A673 (cell line): Measurements from ENCODE around the gene PHKG1. TPM values are rescaled to one million over a fixed set of nuclear protein-coding genes. Genes with fewer than 3 reads are reported as not detected.
"Not testable (repeated sequence)": the region's sequence is repeated elsewhere in the genome, so short reads cannot be mapped to it uniquely, and the experiment has no call there.

Experiments
- BruUV-seq: library from RNA; stranded (reverse); fragments of 400-500 nt; replicated peaks from 2 replicates; lab custom pipeline; 2021; lab: Mats Ljungman, UMichigan
- CTCF ChIA-PET: fragments of 300-600 bp; sonication (Branson Sonifier 250); formaldehyde crosslinking; loops from one replicate; lab custom pipeline; 2022; ENCODE audit warnings: antibody characterized with exemption; lab: Charles Lee
- POLR2A ChIA-PET: fragments of 300-600 bp; sonication (Branson Sonifier 250); formaldehyde crosslinking; loops from one replicate; lab custom pipeline; 2022; ENCODE audit warnings: antibody characterized with exemption; ENCODE audit not compliant: low non-redundant PET; lab: Charles Lee
- DNase-seq: peaks from one replicate; pipeline ENCODE4 v3.0.0-alpha.2; 2015; ENCODE audit warnings: low spot score
- H3K27ac ChIP-seq: fragments of 200-600 bp; sonication (generic); 2 replicates; pipeline ENCODE4 v1.5.1; 2016; ENCODE audit warnings: mixed run types, low read depth, mild to moderate bottlenecking, mixed read lengths, antibody characterized with exemption, low read length; ENCODE audit not compliant: poor library complexity, severe bottlenecking
- H3K27me3 ChIP-seq: fragments of 200-600 bp; sonication (generic); replicated peaks from 2 replicates; pipeline ENCODE4 v1.6.1; 2017; ENCODE audit warnings: mixed run types, low read depth, mild to moderate bottlenecking, mixed read lengths, antibody characterized with exemption, low read length; ENCODE audit not compliant: insufficient read depth, poor library complexity
- H3K36me3 ChIP-seq: fragments of 200-600 bp; sonication (generic); 2 replicates; pipeline ENCODE4 v1.6.1; 2016; ENCODE audit warnings: mixed run types, mild to moderate bottlenecking, mixed read lengths, antibody characterized with exemption, low read length; ENCODE audit not compliant: insufficient read depth, poor library complexity, severe bottlenecking
- H3K4me1 ChIP-seq: fragments of 200-600 bp; sonication (generic); 2 replicates; pipeline ENCODE4 v1.6.1; 2017; ENCODE audit warnings: mixed run types, mild to moderate bottlenecking, mixed read lengths, antibody characterized with exemption, low read length; ENCODE audit not compliant: insufficient read depth, poor library complexity, severe bottlenecking
- H3K4me3 ChIP-seq: fragments of 200-600 bp; sonication (generic); 2 replicates; pipeline ENCODE4 v1.5.1; 2016; ENCODE audit warnings: low read depth, mixed run types, mild to moderate bottlenecking, mixed read lengths, low read length; ENCODE audit not compliant: poor library complexity, severe bottlenecking
- H3K9me3 ChIP-seq: fragments of 200-600 bp; sonication (generic); 2 replicates; pipeline ENCODE4 v1.6.1; 2016; ENCODE audit warnings: mixed run types, low read depth, mild to moderate bottlenecking, mixed read lengths, antibody characterized with exemption, low read length; ENCODE audit not compliant: poor library complexity, severe bottlenecking
- EZH2 ChIP-seq: fragments of 200-600 bp; sonication (generic); IDR thresholded peaks from 2 replicates; pipeline ENCODE4 v1.6.1; 2017; ENCODE audit warnings: borderline replicate concordance, low read depth, mild to moderate bottlenecking, mixed read lengths, antibody characterized with exemption, low read length; ENCODE audit not compliant: poor library complexity, severe bottlenecking
- intact Hi-C: fragments of 100-400 bp; cut with micrococcal nuclease; formaldehyde crosslinking; loops from one replicate; pipeline ENCODE4 v1.10.0; 2022; ENCODE audit not compliant: unreplicated experiment
- total RNA-seq: library from RNA; stranded (reverse); gene quantifications from 2 replicates; pipeline ENCODE4 v1.2.3, GENCODE V29; 2021
- TF ChIP-seq, protein P1 (sequence below): fragments of 300-800, 200-600 bp; sonication (generic); conservative IDR thresholded peaks from 2 replicates; pipeline ENCODE4 v1.5.1; 2017; ENCODE audit warnings: low read depth, mild to moderate bottlenecking, antibody characterized with exemption, low read length, moderate library complexity, mixed read lengths

Gene PHKG1
- total RNA-seq, 1 experiment from 2014 or later, result 2.0 TPM

DNA sequence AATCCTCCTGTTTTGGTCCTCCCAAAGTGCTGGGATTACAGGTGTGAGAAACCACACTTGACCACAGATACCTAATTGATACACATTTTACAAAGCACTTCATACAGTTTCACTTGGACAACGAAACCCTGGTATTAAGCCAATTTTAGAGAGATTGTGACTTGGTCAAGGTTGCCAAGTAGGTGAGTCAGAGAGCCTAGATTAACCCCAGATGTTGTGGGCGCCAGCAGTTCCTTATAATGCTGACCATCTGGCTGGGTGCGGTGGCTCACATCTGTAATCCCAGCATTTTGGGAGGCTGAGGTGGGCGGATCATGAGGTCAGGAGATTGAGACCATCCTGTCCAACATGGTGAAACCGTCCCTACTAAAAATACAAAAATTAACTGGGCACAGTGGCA, 4.9 kb upstream of the PHKG1 start:
- intact Hi-C loops, result no loop called here
- H3K9me3 ChIP-seq, result no peaks in the 10 kb centered on the region
- no peak for DNase-seq
- no peak overlapping the region for H3K4me3 ChIP-seq
- no peaks in the 10 kb centered on the region for H3K27me3 ChIP-seq
- ChIA-PET CTCF (no interaction called here), POLR2A (no interaction called here)
- no TSS peak for BruUV-seq
- H3K4me1 ChIP-seq, result no peaks in the 10 kb centered on the region
- TF ChIP-seq, protein P1, sequence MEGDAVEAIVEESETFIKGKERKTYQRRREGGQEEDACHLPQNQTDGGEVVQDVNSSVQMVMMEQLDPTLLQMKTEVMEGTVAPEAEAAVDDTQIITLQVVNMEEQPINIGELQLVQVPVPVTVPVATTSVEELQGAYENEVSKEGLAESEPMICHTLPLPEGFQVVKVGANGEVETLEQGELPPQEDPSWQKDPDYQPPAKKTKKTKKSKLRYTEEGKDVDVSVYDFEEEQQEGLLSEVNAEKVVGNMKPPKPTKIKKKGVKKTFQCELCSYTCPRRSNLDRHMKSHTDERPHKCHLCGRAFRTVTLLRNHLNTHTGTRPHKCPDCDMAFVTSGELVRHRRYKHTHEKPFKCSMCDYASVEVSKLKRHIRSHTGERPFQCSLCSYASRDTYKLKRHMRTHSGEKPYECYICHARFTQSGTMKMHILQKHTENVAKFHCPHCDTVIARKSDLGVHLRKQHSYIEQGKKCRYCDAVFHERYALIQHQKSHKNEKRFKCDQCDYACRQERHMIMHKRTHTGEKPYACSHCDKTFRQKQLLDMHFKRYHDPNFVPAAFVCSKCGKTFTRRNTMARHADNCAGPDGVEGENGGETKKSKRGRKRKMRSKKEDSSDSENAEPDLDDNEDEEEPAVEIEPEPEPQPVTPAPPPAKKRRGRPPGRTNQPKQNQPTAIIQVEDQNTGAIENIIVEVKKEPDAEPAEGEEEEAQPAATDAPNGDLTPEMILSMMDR, result no peak
- TF ChIP-seq EZH2, result no peak
- peaks cover 36% of the 10 kb centered on the region for H3K36me3 ChIP-seq
- H3K27ac ChIP-seq, result no peak overlapping the region

DNA sequence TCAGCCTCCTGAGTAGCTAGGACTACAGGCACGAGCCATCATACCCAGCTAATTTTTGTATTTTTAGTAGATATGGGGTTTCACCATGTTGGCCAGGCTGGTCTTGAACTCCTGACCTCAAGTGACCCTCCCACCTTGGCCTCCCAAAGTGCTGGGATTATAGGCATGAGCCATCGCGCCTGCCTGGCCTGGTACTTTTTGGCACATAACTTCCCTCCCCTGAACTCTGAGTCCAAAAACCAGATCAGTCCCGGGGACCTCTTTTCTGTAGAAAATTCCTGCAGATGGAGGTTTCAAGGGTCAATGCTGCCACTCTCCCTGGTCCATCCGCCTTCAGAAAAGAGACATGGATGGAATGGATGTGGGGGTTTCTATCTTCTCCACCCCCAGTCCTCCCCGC, 364 bp downstream of the PHKG1 start:
- BruUV-seq, H3K9me3 ChIP-seq, H3K4me1 ChIP-seq, H3K4me3 ChIP-seq, H3K27ac ChIP-seq, H3K36me3 ChIP-seq, DNase-seq, CTCF ChIA-PET, POLR2A ChIA-PET, H3K27me3 ChIP-seq, intact Hi-C loops: not testable (repeated sequence)

DNA sequence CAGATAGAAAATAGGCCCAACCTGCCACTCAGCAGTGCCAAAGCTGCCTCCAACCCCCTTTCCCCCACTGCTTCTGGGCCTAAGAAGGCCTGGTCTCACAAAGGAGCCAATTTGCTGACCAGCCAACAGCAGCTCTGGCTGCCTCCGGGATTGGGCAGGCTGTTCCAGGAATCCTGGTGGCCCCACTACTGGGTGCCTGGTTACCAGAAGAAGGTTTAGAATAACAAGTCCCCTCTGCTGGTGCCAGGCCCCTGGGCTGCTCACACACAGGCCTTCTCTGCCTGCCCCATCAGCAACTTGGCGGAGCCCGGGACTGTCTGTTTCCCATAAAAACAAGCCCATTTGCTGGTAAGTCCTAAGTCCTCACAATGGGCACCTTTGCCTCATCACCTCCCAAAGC, 1.2 kb downstream of the PHKG1 start:
- no peak for DNase-seq
- H3K36me3 ChIP-seq, result no peaks in the 10 kb centered on the region
- TF ChIP-seq EZH2, result no peak
- TF ChIP-seq, protein P1, result no peak
- ChIA-PET POLR2A (no interaction called here), CTCF (no interaction called here)
- H3K9me3 ChIP-seq, result no peaks in the 10 kb centered on the region
- BruUV-seq, result no TSS peak
- no peaks in the 10 kb centered on the region for H3K4me1 ChIP-seq
- H3K27me3 ChIP-seq, result no peaks in the 10 kb centered on the region
- no peak overlapping the region for H3K27ac ChIP-seq
- intact Hi-C loops, result no loop called here
- H3K4me3 ChIP-seq, result no peak overlapping the region

GRCh38 chr7:56087445-56087844, 5.3 kb downstream of the PHKG1 start:
- H3K27ac ChIP-seq, result no peak overlapping the region
- POLR2A ChIA-PET, result interaction anchor here (0.5 to 0.7 kb wide), 2 partner anchors 10 to 19 kb away, joined by 4 to 5 read pairs; partner anchors contain the start of gene CHCHD2
- no peaks in the 10 kb centered on the region for H3K36me3 ChIP-seq
- H3K4me3 ChIP-seq, result no peak overlapping the region
- intact Hi-C loops, result no loop called here
- CTCF ChIA-PET, result no interaction called here
- H3K27me3 ChIP-seq, result no peaks in the 10 kb centered on the region
- BruUV-seq, result no TSS peak
- TF ChIP-seq EZH2, result no peak
- TF ChIP-seq, protein P1, result no peak
- no peak for DNase-seq
- H3K4me1 ChIP-seq, result no peaks in the 10 kb centered on the region
- no peaks in the 10 kb centered on the region for H3K9me3 ChIP-seq
